ENCODE measurements around the gene GPC6. TPM values are rescaled to one million over a fixed set of nuclear protein-coding genes. Genes with fewer than 3 reads are reported as not detected.

GPC6 gene
- total and polyA plus RNA-seq, 2 donors (not counting 3 experiments of a cell fraction or from before 2014, with no cell fraction given), result 0.01 TPM; not detected in 1

GRCh38 chr13:93472296-93472695 lies 245.7 kb downstream of the GPC6 start:
- Histone ChIP-seq H3K79me2 (ENCODE audit: control insufficient read depth, insufficient read depth, low read length) (no peaks in the 10 kb centered on the region), H4K20me1 (replicated peaks; ENCODE audit: control insufficient read depth, extremely low read depth, insufficient read depth, low read length) (no peaks in the 10 kb centered on the region), H3K4me1 (ENCODE audit: control insufficient read depth, extremely low read depth, insufficient read depth, low read length) (no peaks in the 10 kb centered on the region), H3K4me2 (ENCODE audit: insufficient read depth, low read length) (no peak overlapping the region), H3K27me3 (ENCODE audit: control insufficient read depth in 2 of 2, insufficient read depth in 2 of 2, low read length in 2 of 2) (no peaks in the 10 kb centered on the region), H3K9ac (replicated peaks; ENCODE audit: extremely low read depth, insufficient read depth, low read length) (no peak overlapping the region), H3K9me1 (replicated peaks; ENCODE audit: control insufficient read depth, extremely low read depth, insufficient read depth, low read length) (no peaks in the 10 kb centered on the region), H2AFZ (ENCODE audit: low read depth, low read length) (no peak overlapping the region), H3K9me3 (replicated peaks; ENCODE audit: control insufficient read depth, insufficient read depth, low read length) (peaks cover 15% of the 10 kb centered on the region), H3K27ac (ENCODE audit: insufficient read depth, low read depth, low read length) (no peak overlapping the region), H3K4me3 (replicated peaks in 1 of 3; ENCODE audit: insufficient read depth in 1 of 3, low read depth in 1 of 3, low read length in 3 of 3) (no peak overlapping the region), H3K36me3 (ENCODE audit: control insufficient read depth in 2 of 2, extremely low read depth in 1 of 2, insufficient read depth in 2 of 2, low read length in 2 of 2) (no peaks in the 10 kb centered on the region)
- DNase-seq (ENCODE audit: low read depth, low spot score) (no peak), FAIRE-seq (no peak)
- ChIA-PET POLR2A (no interaction called here), CTCF (no interaction called here)
- BruUV-seq (replicated peaks), result no TSS peak
- TF ChIP-seq MAX (IDR thresholded peaks at IDR 0.05; ENCODE audit: insufficient read depth, insufficient read length), result no peak
- no peak for TF ChIP-seq FOS (IDR thresholded peaks at IDR 0.05; ENCODE audit: borderline replicate concordance, insufficient read depth, low read length)
- TF ChIP-seq GATA2 (IDR thresholded peaks at IDR 0.05; ENCODE audit: insufficient read depth, insufficient read length, low read depth, low read length), result no peak
- TF ChIP-seq MYC (IDR thresholded peaks at IDR 0.05; ENCODE audit: low read depth, low read length), result no peak
- TF ChIP-seq JUN (IDR thresholded peaks at IDR 0.05; ENCODE audit: borderline replicate concordance, insufficient read depth, insufficient read length, low read depth), result no peak
- no peak for TF ChIP-seq EZH2 (IDR thresholded peaks at IDR 0.05; ENCODE audit: borderline replicate concordance, low read depth, low read length, severe bottlenecking)
- TF ChIP-seq POLR2AphosphoS5 (IDR thresholded peaks at IDR 0.05; ENCODE audit: insufficient read depth, low read depth, low read length), result no peak
- TF ChIP-seq POLR2A (IDR thresholded peaks at IDR 0.05; ENCODE audit: low read depth, low read length), result no peak
- TF ChIP-seq CTCF (IDR thresholded peaks at IDR 0.05; ENCODE audit: extremely low read depth in 1 of 2, insufficient read depth in 1 of 2, low read depth in 1 of 2, low read length in 2 of 2), result no peak
- intact Hi-C loops (cut with micrococcal nuclease), result no loop called here
- dilution Hi-C loops (cut with MboI; ENCODE audit: extremely low pct_ligation_motif_present, low sequenced_read_pairs), result no loop called here

Data from endothelial cell of umbilical vein (primary cell).